HG03571 (cell line): Measurements from ENCODE around the gene TMEM179.

Experiments
- ATAC-seq: cut with Tn5 transposase; IDR thresholded peaks from one replicate; pipeline ENCODE4 v1.9.1; 2021; ENCODE audit not compliant: unreplicated experiment

TMEM179 gene

DNA sequence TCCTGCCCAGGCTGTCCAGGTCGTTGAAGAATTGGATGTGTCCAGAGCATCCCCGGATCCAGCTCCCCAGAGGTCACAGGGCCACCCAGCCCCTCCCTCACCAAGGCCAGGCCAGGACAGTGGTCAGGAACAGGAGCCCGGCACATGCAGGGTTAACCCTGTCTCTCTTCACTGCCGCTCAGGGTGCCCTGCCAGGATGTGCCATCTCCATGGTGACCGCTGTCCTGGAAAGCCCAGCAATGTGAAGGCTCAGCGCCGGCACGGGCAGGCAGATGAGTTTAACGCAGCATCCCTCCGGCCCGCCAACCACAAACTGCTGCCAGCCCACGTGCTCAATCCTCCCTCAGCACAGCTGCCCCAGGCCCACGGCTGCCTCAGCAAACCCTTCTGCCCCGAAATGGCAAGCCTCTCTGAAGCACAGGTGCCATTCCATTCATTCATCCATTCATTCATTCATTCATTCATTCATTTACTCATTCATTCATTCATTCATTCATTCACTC is 4.4 kb downstream of the TMEM179 start:
- ATAC-seq: no peak

DNA sequence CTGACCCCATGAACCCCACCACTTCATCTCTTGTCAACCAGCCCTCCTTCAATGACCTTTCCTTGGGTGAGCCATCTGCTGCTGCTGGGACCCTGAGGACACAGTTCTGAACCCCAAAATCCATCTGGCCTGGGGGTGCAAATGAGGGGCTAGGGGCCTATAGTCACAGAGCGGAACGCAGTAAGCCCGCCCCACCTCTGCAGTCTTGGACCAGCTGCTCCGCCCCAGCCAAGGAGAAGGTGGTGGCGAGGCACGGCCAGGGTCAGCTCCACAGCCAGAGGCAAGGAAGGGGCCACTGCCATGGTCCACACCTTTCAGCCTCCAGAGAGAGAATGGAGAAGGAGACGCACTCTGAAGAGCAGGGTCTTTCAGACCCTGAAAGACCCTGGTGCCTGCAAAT is 5.1 kb downstream of the TMEM179 start:
- ATAC-seq: no peak

DNA sequence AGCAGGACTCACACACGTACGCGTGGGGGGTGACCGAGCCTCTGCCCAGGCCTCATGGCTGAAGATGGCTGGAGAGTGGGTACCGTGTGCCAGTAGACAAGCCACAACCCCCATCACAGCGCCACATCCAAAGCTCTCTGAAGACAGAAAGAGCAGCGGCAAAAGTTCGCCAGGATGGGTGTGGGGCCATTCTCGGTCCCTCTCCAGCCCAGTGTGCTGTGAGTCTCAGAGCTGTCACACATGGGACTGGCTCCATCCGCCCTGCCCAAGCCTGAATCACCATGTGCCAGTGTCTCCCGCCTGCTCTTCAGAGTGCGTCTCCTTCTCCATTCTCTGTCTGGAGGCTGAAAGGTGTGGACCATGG is 5.7 kb downstream of the TMEM179 start:
- no peak for ATAC-seq

DNA sequence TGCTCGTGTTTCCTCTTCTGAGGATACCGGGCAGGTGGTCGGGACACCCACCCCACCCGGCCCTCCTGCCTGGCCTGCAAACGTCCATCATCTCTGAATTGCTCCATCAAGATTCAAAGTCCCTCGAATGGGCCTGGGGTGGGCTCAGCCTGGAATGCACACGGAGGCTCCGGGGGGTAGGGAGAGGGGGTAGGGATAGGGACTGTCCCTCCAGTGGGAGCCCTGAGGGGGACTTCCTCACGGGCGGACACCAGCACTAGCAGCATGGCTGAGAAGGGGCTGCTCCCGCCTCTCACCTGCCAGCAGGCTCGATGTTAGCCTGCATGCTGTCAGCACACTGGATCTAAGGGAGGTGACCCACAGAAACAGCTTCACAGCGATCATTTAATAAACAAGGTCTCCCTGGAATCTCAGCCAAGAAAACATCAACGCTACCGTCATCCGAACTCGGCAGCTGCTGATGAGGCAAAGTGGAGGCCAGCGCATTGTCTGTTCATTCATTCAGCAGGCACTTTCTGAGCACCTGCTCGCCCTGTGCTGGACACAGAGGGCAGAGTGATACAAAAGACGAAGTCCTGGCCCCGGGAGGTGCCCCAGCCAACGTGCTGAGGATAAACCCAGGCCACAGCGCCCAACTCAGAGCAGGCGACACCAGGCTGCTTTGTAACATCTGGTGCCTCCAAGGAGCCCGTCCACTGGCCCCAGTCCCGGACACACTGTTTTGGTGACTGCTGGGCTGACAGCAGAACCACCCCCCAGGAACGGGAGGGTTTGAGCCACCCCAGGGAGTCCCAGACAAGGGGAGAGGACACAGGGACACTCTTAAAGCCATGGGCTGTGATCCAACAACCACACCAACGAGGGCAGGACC is 6.3 kb downstream of the TMEM179 start:
- no peak for ATAC-seq

DNA sequence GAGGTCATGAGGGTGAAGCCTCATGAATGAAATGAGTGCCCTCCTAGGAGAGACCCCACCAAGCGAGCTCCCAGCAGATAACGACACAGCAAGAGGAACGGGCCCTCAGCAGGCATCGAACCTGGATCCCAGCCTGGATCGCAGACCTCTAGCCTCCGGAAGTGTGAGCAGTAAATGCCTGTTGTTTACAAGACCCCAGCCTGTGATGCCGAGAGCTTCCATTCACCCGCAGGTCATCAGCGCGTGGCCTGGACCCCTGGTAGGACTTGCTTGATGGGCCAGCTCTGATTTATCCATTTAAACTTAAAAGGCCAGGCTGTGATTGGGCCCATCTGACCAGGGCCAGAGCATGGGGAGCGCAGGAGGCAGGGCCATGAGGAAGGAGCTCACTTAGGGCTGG is 7.0 kb downstream of the TMEM179 start:
- no peak for ATAC-seq

DNA sequence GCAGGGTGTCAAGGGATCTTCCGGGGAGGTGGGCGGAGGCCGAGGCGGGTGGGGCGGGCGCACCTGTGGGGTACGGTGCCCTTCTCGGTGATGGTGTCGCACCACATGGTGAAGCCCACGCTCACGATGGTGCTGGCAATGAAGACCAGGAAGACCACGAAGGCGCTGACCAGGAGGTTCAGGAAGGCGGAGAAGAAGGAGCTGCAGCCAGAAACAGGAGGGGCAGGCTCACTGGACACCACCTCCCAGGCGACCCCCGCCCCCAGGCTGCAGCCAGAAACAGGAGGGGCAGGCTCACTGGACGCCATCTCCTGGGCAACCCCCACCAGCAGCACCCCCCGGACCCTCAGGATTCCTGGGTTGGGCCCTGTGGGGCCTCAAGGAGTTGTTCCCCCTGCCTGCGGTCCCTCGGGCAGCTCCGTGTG is 7.6 kb downstream of the TMEM179 start:
- no peak for ATAC-seq

DNA sequence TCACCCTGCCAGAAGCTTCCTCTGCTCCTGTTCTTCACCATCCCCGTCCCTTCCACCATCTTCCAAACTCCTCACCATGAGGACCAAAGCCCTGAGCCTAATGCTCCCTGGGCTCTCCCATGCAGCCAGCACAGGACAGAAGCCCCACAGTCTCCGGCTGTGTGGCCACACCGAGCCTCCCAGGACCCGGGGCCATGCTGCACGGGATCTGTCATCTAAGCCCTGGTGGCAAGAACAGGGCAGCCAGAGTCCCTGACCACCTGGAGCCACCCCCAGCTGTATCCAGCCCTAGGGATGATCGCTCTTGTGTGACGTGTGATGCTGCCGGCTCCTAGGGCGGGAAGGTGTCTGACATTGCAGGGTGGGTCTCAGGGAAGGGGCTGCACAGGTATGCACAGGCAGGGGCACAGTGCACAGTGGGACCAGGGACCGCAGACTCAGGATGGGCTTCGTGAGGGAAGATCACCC is 8.1 kb downstream of the TMEM179 start:
- ATAC-seq: no peak

DNA sequence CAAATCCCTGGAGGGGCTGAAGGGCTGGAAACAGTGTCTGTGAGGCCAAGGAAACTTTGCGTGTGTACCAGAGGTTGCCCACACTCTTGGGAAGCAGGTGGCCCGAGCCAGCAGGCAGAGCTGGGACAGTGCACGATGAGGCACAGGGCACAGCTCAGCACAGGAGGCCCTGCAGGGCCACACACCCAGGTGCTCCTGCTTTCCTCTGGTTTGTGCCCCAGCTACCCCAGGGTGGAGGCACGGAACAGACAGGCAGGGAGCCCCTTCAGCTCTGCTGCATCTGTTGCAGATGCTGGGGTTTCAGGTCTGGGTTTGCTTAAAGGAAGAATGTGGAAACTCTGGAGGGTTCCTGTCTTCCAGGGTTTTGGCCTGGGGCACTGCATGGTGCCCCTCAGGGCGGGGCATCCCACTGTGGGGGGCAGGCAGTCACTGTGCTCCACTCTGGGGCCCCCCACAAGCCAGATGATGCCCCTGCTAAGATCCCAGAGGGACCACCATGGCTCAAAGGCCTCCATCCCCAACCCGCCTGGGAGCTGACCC is 8.6 kb downstream of the TMEM179 start:
- no peak for ATAC-seq

DNA sequence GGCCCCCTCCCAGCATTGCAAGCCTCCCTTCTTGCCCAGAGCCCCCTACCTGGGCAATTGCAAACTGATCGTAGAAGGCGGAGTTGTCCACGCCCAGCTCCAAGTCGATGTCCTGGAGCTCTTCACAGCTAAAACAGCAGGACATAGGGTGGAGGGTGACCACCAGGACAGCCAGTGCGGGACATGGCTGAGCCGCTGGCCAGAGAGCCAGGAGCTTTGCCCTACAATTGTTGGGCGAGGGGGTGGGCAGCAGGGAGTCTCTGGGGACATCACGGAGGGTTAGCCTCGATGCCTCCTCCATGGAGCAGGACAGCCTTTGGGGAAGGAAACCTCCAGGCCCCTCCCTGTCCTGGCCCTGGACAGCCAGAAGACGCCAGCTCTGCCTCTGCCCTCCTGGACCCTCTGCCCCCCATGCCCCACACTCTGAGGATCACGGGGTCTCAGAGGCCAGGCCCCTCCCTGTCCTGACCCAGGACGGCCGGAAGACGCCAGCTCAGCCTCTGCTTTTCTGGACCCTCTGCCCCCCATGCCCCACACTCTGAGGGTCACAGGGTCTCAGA is 9.4 kb downstream of the TMEM179 start:
- ATAC-seq: no peak

DNA sequence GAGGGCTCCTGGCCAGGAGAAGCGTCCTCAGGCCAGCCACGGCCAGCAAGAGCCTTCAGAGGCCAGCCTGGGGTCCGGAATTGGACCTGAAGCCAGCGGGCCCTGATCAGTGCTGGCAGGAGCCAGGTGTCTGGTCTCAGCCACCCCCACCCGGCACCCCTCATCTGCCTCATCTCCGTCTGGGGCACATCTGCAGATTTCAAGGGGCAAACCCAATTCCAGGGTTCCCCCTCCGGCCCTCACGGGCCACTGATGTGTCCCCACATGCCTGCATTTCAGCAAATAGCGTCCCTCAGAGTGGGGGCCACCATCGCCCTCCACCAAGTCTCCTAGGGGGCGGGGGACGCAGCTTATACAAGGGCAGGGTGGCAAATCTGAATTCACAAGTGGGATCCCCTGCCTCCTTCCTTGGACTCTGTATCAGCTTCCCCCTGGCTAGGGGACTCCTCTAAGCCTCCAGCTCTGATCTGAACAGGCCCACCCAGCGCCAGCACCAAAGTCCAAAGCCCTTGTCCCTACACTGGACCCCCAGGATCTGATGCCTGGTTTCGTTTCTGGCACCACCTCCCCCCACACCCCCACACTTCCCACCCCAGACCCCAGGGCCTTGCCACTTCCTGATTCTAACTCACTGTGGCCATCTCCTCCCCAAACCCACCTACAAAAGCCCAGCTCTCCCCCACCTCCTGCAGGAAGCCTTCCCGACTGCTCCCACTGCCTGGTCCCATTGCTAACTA is 10.1 kb downstream of the TMEM179 start:
- ATAC-seq: no peak

DNA sequence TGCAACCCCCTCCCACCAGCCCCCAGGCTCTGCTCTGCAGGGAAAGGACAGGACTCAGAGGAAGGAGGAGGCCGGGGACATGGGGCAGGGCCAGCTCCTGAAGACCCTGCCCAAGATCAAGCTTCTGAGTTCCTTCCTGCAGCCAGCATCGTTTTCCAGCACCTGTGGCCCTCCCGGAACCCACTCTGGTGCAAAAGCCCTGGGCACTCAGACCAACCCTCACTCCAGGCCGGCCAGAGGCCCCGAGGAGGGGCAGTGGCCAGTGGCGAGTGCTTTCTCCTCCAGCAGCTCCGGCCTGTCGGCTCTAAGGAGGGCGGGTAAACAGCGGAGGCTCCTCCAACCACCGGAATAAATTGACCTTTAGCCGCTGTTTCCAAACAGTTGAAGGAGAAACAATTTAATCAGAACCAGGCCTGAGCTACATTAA is 10.8 kb downstream of the TMEM179 start:
- no peak for ATAC-seq

DNA sequence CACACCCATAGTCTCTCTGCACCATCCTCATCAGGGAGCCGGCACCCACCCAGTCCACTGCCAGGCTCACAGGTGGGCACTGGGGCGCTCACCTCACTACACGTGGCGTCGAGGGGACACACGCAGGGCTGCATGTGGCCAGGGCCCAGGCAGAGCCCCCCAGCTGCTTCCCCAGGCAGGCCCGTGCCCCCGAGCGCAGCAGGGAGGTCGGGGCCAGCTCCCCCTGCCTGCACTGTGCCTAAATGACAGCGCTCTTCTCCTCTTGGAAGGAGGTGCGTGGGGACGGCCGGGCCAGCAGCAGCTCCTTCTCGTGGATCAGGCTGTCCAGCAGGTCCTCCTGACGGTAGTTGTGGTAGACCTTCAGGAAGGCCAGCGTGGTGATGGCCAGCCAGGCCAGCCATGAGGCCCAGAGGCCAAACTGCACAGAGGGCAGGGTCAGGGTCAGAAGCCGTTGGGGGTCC is 11.3 kb downstream of the TMEM179 start:
- ATAC-seq: no peak

DNA sequence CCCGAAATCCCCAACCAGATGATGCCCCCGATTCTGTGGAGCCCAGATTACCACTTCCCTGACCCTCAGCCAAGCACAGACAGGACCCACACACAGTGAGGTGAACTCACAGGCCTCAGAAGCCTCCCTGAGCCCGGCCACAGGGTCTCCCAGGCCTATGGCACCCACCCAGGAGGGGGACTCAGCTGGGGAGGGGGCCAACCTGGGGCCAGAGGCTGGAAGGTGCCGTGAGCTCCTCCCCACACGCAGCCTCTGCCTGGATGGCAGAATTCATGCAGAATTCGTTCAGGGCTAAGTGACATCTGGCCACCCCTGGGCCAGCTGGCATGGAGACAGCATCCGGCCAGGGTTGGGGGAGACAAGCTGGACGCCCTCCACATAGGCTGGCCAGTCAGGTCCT is 11.8 kb downstream of the TMEM179 start:
- ATAC-seq: no peak

DNA sequence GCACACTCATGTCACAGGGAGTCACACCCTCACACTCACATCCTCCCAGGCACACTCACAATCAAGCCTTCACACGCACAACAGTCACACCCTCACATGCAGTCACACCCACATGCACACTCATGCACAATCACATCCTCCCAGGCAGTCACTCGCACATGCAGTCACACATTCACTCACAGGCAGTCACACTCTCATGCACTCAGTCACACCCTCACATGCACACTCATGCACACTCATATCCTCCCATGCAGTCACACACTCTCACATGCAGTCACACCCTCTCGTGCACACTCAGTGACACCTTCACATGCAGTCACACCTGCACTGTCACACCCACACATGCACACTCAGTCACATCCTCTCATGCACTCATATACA is 12.3 kb downstream of the TMEM179 start:
- ATAC-seq: no peak

DNA sequence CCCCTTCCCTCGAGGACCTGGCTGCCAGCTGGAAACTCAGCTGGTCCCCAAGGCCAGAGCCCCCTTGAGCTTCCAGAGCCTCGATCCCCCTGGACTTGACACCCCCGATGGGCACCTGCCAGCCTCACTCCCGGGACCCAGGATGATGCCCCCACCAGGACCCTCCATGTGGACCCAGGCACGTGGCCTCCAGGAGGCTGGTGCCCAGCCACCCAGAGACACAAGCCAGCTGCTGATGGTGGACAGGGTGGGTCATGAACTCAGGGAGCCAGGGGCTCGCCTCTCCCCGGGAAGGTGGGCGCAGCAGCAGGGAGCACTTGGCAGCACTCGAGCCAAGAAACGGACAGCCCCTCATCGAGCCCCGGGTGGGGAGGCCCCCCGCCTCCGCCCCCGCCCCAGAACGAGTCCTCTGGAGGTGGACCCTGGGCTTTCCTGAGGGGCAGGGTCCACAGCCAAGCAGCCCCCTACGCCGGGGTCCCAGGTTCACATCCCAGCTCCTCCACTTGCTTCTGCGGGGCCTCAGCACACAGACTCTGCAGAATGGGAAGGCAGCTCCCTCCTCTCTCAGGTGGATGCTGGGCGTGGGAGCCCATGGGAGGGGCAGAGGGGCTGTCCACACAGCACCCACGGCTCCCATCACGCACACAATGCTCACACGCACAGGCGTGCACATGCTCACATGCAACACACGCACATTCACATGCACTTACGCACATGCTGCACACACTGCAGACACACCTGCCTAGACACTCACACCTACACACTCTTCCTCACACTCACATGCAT is 12.9 kb downstream of the TMEM179 start:
- ATAC-seq: no peak

DNA sequence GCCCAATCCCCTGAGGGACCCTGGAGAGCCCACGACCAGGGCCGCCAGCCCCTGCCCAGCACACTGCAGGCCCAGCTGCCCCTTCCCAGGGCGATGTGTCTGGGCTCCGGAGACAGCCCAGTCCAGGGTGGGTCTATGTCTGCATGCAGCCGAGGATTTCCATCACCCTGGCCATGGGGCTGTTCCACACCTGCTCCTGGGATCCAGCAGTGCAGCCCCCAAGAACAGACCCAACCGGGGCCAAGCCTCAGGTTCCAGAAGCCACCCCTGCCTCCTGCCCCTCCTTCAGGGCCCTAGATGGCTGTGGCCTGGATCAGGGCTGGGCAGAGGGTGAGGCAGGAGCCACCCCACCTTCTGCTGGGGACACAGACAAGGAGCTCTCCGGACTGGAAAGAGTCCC is 13.5 kb downstream of the TMEM179 start:
- ATAC-seq: no peak

DNA sequence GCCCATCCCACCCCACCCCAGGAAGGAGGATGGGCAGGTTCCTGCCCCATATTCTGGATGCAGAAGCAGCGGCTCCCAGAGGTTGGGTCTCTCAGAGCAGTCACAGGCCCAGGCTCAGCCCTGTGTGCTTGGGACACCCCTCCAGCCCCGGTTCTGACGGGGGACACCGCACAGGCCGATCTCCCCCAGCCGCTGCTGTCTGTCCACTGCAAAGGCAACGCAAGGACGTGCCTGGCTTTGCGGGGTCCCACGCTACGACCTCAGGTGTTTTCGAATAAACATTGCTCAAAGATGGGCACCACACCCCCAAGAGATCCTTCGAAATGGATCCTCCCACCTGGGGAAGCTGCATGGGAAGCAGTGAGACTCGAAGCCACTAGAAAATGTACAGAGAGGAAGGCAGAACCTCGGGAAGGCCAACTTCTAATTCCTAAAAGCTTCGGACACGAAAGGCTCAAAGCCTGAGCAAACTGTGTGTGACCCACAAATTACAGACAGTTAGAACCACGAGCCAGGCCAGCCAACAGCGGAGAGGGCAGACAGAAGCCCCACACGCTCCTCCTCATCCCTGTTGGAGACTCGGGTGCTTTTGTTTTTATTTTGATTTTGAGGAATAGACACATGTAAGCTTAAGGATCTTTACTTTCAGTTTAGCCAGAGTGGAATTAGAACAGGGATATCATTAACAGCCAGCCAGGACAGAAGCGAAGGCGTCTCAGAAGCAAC is 14.2 kb downstream of the TMEM179 start:
- no peak for ATAC-seq

DNA sequence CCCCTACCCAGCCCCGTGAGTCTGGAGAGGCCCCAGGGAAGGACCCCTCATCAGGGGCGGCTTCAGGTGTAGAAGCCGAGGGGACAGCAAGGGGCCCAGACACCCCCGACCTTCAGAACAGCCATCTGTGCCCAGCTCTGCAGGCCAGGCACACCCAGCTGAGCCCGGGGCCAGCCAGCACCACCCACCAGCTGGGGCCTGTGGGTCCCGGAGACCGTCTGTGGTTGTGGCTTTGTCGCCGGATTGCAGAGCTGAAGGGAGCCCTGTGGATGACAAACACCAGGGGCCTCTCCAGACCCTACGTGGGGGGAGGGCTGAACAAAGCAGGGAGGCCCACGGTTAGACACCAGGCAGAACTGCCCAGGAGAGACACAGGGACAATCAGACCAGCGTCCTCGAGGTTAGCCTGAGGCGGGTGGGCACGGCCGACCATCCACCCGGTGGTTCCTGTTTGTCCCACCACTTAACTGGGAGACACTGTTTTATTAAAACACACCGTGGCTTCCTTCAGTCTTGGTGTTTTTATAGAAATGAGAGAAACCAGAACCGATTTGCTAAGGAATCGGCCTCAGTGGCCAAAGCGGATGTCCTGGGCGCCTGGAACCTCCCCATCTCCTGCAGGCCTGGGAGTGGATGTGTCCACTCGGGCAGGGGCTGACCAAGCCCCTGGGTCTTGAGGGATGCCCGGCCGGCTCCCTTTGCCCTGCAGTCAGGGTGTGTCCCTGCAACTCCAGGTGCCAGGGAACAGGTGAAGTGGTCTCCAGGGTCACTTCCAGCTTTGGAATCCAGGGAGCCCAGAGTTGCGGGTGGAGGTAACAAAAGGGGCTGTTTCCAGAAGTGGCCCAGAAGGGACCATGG is 15.0 kb downstream of the TMEM179 start:
- ATAC-seq: no peak
